HG02943 (cell line): Measurements from ENCODE around the gene YPEL3.

Source experiments
- ATAC-seq: cut with Tn5 transposase; IDR thresholded peaks from one replicate; pipeline ENCODE4 v1.9.1; 2021; ENCODE audit warnings: mild to moderate bottlenecking, low read depth, moderate library complexity; ENCODE audit not compliant: unreplicated experiment

YPEL3 gene

GRCh38 chr16:30075503-30076275, 20.3 kb downstream of the YPEL3 start, which contains the start of gene PPP4C:
TSS of gene PPP4C (plus strand) at chr16:30075994. CDS start at chr16:30076378, 384 bp downstream.
- peak; percentile 84 for ATAC-seq

GRCh38 chr16:30070490-30070889, 25.5 kb downstream of the YPEL3 start:
- ATAC-seq = no peak

- ATAC-seq = no peak
Measured at GRCh38 chr16:30069611-30070462, 26.2 kb downstream of the YPEL3 start.

GRCh38 chr16:30068750-30069610, 27.0 kb downstream of the YPEL3 start:
- ATAC-seq = no peak

- no peak for ATAC-seq
Measured at GRCh38 chr16:30068333-30068732, 27.7 kb downstream of the YPEL3 start.

GRCh38 chr16:30067584-30067916, 28.5 kb downstream of the YPEL3 start:
- ATAC-seq = no peak

GRCh38 chr16:30066761-30067583, 29.0 kb downstream of the YPEL3 start:
- no peak for ATAC-seq

- no peak for ATAC-seq
Measured at GRCh38 chr16:30065943-30066760, 29.9 kb downstream of the YPEL3 start.

- peak; percentile 75 for ATAC-seq
Measured at GRCh38 chr16:30065102-30065942, 30.7 kb downstream of the YPEL3 start, which contains the start of gene ALDOA. TSS of gene ALDOA (plus strand) at chr16:30065760. CDS start at chr16:30066898, 1,138 bp downstream.

GRCh38 chr16:30064729-30065101, 31.3 kb downstream of the YPEL3 start:
- no peak for ATAC-seq

GRCh38 chr16:30063893-30064728, 31.9 kb downstream of the YPEL3 start:
- ATAC-seq = no peak

- no peak for ATAC-seq
Measured at GRCh38 chr16:30063278-30063892, 32.6 kb downstream of the YPEL3 start.

GRCh38 chr16:30060836-30061554, 35.0 kb downstream of the YPEL3 start:
- no peak for ATAC-seq

GRCh38 chr16:30060346-30060745, 35.7 kb downstream of the YPEL3 start:
- no peak for ATAC-seq

GRCh38 chr16:30054959-30055553, 41.0 kb downstream of the YPEL3 start:
- ATAC-seq = no peak

- ATAC-seq = no peak
Measured at GRCh38 chr16:30054451-30054850, 41.6 kb downstream of the YPEL3 start.
